Ovary (tissue), 3 donors: ENCODE data around the gene CEP112.

ENCODE experiments used
- POLR2A ChIP-seq: fragments of 450-650 bp; IDR thresholded peaks from one replicate; pipeline ENCODE4 v1.6.1; 2017; ENCODE audit warnings: antibody characterized with exemption, mild to moderate bottlenecking, moderate library complexity
- TF ChIP-seq, protein P1 (sequence below), 3 donors: fragments of 450-650 bp in 2 of 3; fragments of 200-600 bp in 1 of 3; IDR thresholded peaks; one replicate each; pipeline versions ENCODE4 v1.5.1 to v1.8.0; 2016 to 2022; ENCODE audit warnings: antibody characterized with exemption in 3 of 3, mild to moderate bottlenecking in 1 of 3
- donor health status: DM: no; HTN: no; CAD: no.

GRCh38 chr17:65723431-65724151 lies 468.3 kb downstream of the CEP112 start:
- TF ChIP-seq, protein P1, sequence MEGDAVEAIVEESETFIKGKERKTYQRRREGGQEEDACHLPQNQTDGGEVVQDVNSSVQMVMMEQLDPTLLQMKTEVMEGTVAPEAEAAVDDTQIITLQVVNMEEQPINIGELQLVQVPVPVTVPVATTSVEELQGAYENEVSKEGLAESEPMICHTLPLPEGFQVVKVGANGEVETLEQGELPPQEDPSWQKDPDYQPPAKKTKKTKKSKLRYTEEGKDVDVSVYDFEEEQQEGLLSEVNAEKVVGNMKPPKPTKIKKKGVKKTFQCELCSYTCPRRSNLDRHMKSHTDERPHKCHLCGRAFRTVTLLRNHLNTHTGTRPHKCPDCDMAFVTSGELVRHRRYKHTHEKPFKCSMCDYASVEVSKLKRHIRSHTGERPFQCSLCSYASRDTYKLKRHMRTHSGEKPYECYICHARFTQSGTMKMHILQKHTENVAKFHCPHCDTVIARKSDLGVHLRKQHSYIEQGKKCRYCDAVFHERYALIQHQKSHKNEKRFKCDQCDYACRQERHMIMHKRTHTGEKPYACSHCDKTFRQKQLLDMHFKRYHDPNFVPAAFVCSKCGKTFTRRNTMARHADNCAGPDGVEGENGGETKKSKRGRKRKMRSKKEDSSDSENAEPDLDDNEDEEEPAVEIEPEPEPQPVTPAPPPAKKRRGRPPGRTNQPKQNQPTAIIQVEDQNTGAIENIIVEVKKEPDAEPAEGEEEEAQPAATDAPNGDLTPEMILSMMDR (IDR thresholded peaks at IDR 0.05) = no peak
- no peak for TF ChIP-seq POLR2A
